Stimulated activated CD8-positive, alpha-beta memory T cell treated with anti-CD3 and anti-CD28 coated beads, Interleukin-15, amount 100 ng/mL, for 4 hours (primary cell): ENCODE measurements around the gene FBXO42.
"Not testable (repeated sequence)": the region's sequence is repeated elsewhere in the genome, so short reads cannot be mapped to it uniquely, and the experiment has no call there.

Experiments
- DNase-seq, 2 donors: peaks; one replicate each; pipeline ENCODE4 v3.0.0-alpha.2; 2020; ENCODE audit warnings: low read depth in 2 of 2

FBXO42 gene

GRCh38 chr1:16219968-16220500, 132.2 kb downstream of the FBXO42 start:
- no peak for DNase-seq

- DNase-seq, result no peak
These were observed 133.6 kb downstream of the FBXO42 start for GRCh38 chr1:16218674-16219071.

GRCh38 chr1:16218014-16218673, 134.1 kb downstream of the FBXO42 start:
- no peak for DNase-seq

- DNase-seq, result peak; percentile 79 to 87
These were observed 135.1 kb downstream of the FBXO42 start for GRCh38 chr1:16217061-16217785.

- DNase-seq, result peak in 1 of 2 donors; percentile 24
These were observed 136.2 kb downstream of the FBXO42 start for GRCh38 chr1:16215882-16216753.

- not testable (repeated sequence) for DNase-seq
These were observed 137.0 kb downstream of the FBXO42 start for GRCh38 chr1:16215240-16215639.

- DNase-seq, result not testable (repeated sequence)
These were observed 138.7 kb downstream of the FBXO42 start for GRCh38 chr1:16213544-16213943.

- no peak for DNase-seq
These were observed 139.3 kb downstream of the FBXO42 start for GRCh38 chr1:16213013-16213412.

GRCh38 chr1:16212251-16212961, 139.9 kb downstream of the FBXO42 start, which contains the start of gene ARHGEF19:
Gene ARHGEF19 (minus strand): TSS chr1:16212652. CDS start chr1:16209054, 3,598 bp downstream.
- DNase-seq, result no peak

- DNase-seq, result no peak
These were observed 140.5 kb downstream of the FBXO42 start for GRCh38 chr1:16211824-16212223.

GRCh38 chr1:16210581-16210980, 141.7 kb downstream of the FBXO42 start:
- no peak for DNase-seq

GRCh38 chr1:16209847-16210407, 142.4 kb downstream of the FBXO42 start:
- no peak for DNase-seq

GRCh38 chr1:16209132-16209846, 143.0 kb downstream of the FBXO42 start:
- no peak for DNase-seq

- DNase-seq, result no peak
These were observed 143.9 kb downstream of the FBXO42 start for GRCh38 chr1:16208270-16208987.

GRCh38 chr1:16207318-16208269, 144.7 kb downstream of the FBXO42 start:
- no peak for DNase-seq

GRCh38 chr1:16206547-16207317, 145.5 kb downstream of the FBXO42 start:
- DNase-seq, result peak; percentile 80 to 86

GRCh38 chr1:16205891-16206546, 146.3 kb downstream of the FBXO42 start:
- DNase-seq, result no peak
